Measurements from ENCODE around the gene CCP110.

CCP110 gene

DNA sequence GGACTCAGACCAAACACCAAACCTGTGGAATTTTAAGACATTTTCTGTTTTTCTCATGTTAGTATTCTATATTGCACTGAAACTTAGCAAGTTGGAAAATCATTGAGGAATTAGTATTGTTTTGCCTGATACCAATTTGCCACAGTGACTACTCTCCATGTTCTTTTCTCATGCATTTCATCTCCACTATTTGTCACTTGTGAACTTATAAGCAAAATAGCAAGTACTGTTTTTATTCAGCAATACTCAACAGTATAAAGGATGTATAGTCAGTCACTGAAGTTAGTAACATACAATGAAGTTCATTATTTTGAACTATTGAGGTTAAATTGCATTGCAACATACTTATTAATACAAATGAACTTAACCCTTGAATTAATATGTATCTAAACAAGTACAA, 25.9 kb downstream of the CCP110 start:
- DNase-seq (ENCODE audit: low read depth), result no peak

DNA sequence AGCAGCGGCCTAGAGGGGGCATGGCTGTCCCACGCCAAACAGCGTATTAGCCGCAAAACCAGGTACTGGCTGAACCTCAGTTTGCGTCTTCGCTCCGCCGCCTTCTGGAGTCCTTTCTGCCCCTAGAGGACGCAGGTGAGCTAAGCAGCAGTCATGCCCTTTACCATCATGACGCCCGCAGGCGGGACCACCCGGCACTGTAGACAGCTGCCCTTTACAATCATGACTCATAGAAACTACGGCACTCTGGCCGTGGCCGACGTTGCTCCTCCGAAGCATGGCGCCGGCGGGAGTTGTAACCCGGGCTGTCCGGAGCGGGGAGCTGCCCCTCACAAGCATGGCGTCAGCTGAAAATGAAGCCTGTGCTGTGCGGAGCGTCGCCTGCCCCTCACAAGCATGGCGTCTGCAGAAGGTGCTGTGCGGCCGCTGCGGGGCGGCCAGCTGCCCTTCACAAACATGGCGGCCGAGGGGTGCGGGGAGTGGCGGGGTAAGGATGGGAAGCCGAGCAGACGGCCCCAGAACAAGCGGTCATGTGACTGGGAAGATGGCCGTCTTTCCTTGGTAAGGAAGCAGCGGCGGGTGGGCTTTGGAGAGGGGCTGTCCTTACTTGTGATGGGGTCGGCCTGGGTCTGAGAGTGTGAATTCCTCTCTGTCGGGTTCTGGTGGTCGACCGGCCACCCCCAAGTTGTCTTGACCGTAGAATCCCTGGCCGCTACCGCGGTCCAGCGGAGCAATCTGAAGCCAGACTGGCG, 31.6 kb downstream of the CCP110 start, which contains the start of gene VPS35L:
TSS of gene VPS35L (plus strand) at position 518 of the 752 bp plus-strand sequence. CDS start at position 545, 27 bp downstream.
- DNase-seq (ENCODE audit: low read depth), result peak; percentile 98

DNA sequence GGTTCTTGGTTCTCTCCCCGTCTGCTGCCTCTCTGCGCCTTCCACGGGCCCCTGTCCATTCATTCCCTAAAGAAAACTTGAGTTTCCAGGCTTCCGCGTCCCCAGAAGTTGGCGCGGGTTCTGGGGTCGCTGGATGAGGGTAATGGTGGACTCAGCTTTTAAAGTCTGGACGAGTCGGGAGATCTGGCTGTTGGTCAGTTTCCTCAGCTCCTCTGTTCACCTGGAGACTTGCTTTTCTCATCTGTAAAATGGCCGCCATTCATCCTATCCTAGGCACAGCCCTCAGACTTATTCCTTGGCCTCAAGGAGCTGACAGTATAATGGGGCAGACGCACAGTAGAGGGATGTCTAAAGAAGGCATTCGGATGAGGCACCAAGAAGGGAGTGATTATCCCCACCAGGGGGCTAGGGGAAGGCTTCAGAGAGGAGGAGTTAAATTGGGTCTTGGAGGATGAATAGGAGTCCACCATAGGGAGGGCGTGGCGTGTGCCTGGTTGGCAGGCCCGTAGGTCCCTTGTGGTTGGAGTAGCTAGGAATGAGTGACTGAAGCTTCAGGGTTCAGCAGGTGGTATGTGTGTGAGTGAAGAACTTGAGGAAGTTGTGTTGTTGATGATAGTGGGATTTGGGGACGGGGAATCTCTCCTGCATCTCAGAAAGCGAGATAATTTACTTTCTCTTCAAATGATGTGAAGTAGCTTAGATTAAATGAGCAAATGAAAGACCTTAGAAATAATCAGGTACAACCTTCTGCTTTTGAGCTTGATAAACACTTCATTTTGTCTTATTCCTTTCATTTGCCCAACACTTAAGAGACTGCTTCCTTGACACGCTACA, 32.4 kb downstream of the CCP110 start:
- peak; percentile 97 for DNase-seq (ENCODE audit: low read depth)

DNA sequence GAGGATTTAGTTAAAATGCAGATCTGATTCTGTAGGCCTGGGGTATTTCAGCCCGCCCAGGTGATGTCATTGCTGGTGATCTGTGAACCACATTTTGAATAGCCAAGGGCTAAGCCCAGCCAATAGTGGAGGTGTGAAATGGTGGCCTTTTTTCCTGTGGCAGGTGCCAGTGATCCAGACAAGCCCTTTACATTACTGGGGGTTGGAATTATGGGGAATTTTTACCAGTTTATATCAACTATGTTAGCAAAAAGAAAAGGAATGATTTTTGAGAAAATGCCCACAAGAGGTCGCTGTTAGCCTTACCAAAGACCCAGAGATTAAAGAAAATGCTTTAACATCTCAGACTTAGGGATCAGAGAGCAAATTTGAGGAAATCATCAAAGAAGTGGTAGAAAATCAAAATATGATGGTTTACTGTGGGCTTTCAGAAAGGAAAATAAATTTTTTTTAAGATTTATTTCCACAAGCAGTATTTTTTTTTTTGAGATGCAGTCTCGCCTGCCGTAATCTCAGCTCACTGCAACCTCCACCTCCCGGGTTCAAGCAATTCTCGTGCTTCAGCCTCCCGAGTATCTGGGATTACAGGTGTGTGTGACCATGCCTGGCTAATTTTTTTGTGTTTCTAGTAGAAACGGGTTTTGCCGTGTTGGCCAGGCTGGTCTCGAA, 35.6 kb downstream of the CCP110 start:
- peak; percentile 18 for DNase-seq (ENCODE audit: low read depth)

DNA sequence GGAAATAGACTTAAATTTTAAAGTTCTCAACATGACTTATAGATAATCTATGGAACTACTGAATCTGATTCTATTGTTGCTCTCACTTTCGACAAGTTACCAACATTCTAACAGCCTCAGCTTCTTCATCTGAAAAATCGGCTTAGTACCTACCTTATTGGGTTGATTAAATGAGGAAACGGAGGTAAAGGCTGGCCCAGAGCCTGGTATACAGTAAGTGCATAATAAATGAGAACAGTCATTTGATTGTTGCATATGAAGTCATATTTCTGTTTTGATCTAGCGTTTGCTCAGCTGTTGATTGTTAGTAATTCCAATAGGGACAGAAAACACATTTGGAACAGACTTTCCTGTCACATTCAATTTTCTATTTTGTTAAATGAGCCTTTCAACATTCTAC, 36.3 kb downstream of the CCP110 start:
- DNase-seq (ENCODE audit: low read depth), result no peak

DNA sequence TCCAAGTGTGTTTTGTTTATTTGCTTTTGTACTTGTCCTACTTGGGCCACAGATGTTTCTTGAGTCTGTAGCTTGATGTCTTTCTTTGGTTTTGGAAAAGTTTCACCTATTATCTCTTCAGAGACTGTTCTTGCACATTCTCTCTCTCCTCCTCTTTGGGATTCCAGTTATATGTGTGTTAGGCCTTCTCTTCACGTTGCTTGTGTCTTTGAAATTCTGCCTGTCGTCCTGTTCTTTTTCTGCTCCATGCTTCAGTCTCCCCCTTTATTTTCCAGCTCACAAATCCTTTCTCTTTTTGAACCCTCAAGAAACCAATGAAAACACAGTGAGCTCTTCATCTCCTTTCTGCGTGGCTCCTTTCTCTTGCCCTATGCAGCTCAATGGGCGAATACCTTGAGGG, 39.6 kb downstream of the CCP110 start:
- DNase-seq (ENCODE audit: low read depth), result no peak

DNA sequence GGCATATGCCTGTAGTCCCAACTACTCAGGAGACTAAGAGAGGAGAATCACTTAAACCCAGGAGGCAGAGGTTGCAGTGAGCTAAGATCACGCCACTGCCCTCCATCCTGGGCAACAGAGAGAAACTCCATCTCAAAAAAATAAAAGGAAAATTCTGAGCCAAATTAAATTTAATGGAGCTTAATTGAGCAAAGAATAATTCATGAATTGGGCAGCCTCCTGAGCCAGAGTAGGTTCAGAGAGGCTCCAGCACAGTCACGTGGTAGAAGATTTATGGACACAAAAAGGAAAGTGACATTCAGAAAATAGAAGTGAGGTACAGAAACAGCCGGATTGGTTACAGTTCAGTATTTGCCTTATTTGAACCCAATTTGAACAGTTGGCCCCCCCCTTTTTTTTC, 42.6 kb downstream of the CCP110 start:
- DNase-seq (ENCODE audit: low read depth), result no peak

DNA sequence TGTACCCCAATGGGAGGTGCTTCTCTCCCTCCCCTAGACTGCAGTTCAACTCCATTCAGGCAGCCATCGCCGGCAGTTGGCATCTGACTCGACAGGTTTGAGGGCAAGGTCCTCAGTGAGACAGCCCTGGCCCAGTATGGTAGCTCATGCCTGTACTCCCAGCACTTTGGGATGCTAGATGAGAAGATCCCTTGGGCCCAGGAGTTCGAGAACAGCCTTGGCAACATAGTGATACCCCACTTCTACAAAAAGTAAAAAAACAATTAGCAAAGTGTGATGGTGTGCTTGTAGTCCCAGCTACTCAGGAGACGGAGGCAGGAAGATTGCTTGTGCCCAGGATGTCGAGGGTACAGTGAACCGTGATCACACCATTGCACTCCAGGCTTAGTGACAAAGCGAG, 43.8 kb downstream of the CCP110 start:
- no peak for DNase-seq (ENCODE audit: low read depth)

DNA sequence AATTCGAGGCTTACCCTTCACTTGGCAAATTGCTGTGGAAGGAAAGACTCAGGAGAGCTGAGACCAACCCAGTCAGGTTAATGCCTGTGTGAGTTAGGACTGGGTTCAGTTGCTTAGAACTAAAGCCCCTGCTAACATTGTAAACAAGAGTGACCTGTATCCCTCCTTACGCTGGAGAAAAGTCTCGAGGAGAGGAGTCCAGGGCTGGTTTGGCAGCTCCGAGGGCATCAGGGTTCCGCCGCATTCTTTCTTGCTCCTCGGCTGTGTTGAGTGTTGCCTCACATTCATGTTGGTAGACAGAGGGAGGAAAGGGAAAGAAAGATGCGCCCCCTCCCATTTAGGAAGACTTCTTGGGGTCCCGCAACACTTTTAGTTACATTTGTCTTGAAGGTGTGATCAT, 50.3 kb downstream of the CCP110 start:
- no peak for DNase-seq (ENCODE audit: low read depth)

DNA sequence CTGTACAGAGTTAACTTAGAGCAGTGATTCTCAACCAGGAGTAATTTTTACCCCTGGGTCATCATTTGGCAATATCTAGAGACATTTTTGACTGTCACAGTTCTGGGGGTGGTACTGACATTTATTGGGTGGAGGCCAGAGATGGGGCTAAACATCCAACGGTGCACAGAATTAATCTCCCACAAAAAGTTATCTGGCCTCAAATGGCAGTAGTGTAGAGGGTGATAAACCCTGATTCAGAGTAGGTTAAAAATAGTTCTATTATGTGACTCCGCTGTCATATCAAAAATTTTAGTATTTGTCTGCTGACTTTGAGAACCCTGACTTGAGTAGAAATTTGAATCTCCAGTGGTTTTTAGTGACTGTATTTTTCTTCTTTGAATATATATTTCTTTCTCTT, 50.9 kb downstream of the CCP110 start:
- DNase-seq (ENCODE audit: low read depth), result no peak

DNA sequence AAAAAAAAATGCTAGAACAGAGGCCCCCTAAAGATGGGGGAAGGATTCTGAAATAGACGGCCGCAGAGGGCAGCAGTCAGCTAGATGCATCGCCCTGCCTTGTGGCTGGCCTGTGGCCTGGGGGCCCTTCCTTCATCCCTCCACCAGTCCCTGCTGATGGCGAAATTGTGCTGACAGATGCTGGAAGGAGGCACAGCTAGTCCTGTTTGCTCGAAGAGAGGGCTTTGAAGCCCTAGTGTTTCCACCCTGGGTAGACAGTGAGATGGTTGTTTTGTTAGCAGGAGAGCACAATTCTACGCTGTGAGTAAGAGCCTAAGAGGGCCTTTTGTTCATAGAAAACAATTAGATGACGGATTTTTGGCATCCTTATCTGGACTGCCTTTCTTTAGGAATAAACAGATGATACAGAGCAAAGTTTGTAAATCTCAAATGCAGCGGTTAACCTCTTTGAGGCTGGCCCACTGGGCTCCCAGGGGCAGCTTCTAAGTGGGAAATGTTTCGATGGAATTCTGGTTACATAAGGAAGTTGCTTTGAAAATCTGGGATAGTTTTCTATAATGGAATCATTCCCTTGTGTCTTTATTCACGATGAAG, 54.7 kb downstream of the CCP110 start:
- DNase-seq (ENCODE audit: low read depth), result no peak

DNA sequence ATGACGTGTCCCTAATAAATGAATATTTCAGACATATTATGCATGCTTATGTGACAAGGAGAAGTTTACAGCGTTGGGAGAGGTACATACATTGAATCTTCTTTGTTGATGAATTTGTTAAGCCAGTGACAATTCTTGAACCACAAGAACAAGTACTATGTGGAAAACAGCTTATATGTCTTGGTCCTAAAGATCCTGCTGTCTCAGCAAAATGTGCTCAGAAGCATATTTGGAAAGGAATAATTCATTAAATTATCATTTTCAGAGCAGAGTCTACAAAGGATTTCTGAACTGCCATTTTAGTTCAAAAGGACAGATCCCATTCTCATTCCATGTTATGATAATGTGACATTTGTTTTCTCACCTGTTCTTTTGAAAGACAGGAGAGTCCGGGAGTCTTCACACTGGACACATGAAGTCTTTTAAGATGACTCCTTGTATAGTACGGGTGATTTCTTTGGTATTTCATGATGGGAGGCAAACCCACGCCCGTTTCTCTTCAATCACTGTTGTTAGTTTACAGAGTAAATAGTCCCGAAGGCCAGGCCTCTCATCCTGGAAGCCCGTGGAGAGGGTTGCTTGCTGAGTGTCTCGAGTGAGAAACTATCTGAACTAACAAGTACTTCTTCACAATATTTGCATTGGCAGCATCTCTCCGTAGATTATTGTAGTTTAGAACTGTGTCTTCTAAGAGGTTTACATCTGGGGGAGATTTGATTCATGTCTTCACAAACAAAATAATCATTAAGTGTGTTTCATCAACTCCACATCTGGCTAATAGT, 58.5 kb downstream of the CCP110 start:
- no peak for DNase-seq (ENCODE audit: low read depth)

DNA sequence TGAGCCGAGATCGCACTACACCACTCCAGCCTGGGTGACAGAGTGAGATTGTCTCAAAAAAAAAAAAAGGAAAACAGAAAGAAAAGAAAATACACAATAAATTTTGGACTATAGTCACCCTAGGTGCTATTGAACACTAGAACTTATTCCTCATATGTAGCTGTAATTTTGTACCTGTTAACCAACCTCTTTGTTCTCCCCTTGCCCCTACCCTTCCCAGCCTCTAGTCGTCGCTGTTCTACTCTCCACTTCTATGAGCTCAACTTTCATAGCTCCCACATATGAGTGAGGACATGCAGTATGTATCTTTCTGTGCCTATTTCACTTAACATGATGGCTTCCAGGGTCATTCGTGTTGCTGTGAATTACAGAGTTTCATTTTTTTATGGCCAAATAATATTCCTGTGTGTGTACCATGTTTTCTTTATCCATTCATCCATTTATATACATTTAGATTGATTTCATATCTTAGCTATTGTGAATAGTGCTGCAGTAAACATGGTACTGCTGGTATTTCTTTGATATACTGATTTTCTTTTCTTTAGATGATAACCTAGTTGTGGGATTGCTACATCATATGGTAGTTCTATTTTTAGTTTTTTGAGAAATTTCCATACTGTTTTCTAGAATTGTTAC, 60.0 kb downstream of the CCP110 start:
- no peak for DNase-seq (ENCODE audit: low read depth)

DNA sequence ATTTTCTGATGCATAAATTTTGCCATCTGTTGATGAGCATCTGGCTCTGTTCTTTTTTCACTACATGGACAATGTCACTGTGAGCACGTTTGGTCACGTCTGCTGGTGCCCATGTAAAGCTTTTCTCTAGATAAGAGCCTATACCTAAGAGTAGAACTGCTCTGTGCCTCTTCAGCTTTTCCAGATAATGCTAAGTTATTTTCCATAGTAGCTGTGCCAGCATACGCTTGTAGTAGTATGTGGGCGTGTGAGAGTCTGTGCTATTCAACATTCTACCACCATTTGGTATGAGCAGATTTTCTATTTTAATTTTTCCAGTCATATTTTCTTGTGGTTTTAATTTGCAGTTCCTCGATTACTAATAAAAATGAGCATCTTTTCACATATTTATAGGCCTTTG, 64.9 kb downstream of the CCP110 start:
- DNase-seq (ENCODE audit: low read depth), result no peak

DNA sequence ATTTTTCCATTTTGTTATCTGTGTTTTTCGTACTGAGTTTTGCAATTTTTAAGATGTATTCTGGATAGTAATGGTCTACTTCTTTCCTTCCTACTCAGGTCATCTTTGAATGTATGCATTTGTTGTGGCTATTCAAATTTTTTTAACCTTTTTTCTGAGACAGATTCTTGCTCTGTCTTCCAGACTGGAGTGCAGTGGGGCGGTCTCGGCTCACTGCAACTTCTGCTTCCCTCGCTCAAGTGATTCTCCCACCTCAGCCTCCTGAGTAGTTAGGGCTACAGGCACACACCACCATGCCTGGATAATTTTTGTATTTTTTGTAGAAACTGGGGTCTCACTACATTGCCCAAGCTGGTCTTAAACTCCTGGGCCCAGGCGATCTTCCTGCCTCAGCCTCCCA, 65.4 kb downstream of the CCP110 start:
- no peak for DNase-seq (ENCODE audit: low read depth)

DNA sequence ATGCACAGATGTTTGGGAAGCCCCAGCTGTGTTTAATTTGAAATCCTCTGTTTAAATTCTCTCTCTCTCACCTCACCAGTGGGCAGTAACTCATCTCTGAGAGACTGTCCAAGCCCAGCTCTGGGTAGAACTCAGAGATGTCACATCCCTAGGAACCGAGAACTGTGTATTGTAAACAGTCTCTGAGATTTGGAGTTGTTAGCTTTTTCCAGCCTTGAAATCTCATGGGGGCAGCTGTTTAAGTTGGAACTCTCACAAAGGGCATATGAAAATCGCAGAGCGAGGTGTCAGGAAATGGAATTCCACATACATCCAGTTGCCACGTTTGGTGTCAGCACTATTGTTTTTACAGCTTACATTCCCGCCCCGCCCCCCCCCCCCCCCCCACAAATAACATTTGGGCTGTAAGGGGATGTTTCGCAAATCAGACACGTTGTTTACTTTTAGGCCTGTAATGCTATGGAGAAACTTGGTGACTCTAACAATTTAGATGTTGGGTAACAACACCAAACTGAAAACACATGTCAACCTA, 66.1 kb downstream of the CCP110 start:
- DNase-seq (ENCODE audit: low read depth), result no peak

DNA sequence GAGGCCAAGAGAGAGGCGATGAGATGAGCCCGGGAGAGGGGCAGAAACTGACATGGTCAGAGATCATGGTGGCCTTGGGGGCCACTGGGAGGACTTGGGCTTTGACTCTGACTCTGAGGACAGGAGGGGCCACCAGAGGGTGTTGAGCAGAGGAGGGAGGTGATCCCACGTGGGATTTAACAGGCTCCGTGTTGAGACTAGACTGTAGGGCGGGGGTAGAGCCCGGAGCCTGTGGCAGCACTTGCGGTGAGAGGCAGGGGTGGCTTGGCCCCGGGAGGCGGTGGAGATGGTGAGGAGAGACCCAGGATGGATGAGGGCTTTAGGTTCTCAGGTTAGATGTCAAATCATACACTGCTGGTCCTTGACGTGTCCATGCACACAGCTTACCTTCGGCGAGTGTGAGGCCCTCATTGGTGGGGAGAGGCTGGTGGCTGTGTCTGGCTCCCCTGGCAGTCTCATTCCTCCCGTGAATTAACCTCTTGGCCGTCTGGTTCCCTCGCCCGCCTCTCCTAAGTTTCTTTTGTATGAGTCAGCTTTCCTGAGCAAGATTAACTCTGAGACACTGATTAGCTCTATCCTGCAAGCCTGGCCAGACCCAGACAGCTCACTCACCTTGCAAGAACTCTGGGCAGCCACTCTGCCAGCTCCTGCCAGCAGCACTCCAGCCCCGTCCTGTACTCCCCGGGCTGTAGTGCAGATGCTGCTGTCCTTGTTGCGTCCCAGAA, 71.5 kb downstream of the CCP110 start:
- no peak for DNase-seq (ENCODE audit: low read depth)

DNA sequence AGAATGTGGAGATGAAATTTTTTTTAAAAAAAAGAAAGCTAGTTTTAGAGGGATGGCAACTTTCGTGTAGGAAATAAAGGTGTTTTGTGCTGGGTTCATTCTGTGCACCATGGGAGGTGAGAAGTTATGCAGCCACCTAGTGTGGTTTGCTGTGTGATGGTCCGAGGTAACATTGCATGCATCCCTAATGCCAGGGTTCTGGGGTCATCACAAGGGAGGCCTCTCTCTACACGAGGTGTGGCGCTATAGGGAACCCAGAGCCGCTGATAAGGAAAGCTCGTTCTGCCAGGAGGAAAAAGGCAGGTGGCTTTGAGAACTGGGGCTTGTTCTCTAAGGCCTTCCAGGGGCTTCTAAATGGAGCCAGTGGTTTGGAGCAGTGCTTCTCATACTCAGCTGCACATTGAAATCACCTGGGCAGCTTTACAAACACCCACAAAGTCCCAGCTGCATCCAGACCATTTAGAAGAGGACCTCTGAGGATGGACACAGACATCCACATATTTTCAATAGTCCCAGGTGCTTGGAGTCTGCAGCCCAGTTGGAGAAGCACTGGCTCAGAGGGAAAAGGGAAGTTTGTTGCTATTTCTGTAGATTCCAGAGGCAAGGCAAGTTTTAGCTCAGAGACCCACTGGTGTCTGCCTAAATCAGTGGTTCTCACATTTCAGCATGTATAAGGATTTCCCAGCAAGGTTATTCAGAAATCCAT, 75.2 kb downstream of the CCP110 start:
- no peak for DNase-seq (ENCODE audit: low read depth)

DNA sequence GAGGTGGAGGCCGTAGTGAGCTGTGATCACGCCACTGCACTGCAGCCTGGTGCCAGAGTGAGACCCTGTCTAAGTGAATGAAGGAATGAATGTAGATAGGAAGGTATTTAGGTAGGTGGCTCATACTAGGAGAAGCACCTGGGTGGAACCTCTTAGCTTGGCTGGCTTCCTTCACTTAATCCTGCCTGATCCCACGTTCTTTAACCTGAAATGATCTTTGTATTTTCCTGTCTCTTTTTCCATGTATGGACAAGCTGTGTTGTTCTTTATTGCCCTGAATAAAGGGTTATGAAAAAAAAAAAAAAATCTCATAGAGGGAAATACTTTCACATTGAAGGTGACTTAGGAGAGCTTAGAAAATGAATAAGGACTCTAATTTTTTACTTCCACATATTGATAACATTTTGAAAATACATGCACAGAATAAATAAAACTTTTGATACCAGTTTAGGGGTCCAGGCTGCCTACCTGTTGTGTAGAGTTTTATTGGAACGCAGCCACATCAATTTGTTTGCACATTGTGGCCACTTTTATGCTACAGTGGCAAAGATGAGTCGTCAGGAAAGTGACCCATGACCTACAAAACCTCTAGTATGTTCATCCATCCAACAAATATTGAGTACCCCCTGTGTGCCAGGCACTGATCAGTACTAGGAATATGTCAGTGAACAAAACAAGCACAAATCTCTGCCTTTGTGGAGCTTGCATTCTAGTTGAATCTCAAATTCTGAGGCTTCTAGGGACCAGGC, 76.4 kb downstream of the CCP110 start:
- DNase-seq (ENCODE audit: low read depth), result no peak
